HG03571 (cell line): ENCODE data around the gene PLXNA2.

Source experiments
- ATAC-seq: cut with Tn5 transposase; IDR thresholded peaks from one replicate; pipeline ENCODE4 v1.9.1; 2021; ENCODE audit not compliant: unreplicated experiment

The PLXNA2 gene

GRCh38 chr1:208165659-208166058, 78.5 kb downstream of the PLXNA2 start:
- ATAC-seq, result no peak

GRCh38 chr1:208164609-208165008, 79.6 kb downstream of the PLXNA2 start:
- ATAC-seq, result no peak

- no peak for ATAC-seq
Measured at GRCh38 chr1:208163539-208163938, 80.6 kb downstream of the PLXNA2 start.

GRCh38 chr1:208162903-208163302, 81.3 kb downstream of the PLXNA2 start:
- no peak for ATAC-seq

- ATAC-seq, result no peak
Measured at GRCh38 chr1:208161656-208162375, 82.4 kb downstream of the PLXNA2 start.

- no peak for ATAC-seq
Measured at GRCh38 chr1:208161005-208161404, 83.2 kb downstream of the PLXNA2 start.

GRCh38 chr1:208160259-208160819, 83.8 kb downstream of the PLXNA2 start:
- ATAC-seq, result no peak

- ATAC-seq, result no peak
Measured at GRCh38 chr1:208159555-208160258, 84.5 kb downstream of the PLXNA2 start.

- ATAC-seq, result no peak
Measured at GRCh38 chr1:208158640-208159554, 85.3 kb downstream of the PLXNA2 start.

GRCh38 chr1:208157769-208158168, 86.4 kb downstream of the PLXNA2 start:
- no peak for ATAC-seq

- no peak for ATAC-seq
Measured at GRCh38 chr1:208156741-208157140, 87.4 kb downstream of the PLXNA2 start.

- ATAC-seq, result no peak
Measured at GRCh38 chr1:208156310-208156709, 87.9 kb downstream of the PLXNA2 start.

- no peak for ATAC-seq
Measured at GRCh38 chr1:208154679-208155642, 89.2 kb downstream of the PLXNA2 start.

- no peak for ATAC-seq
Measured at GRCh38 chr1:208154040-208154439, 90.1 kb downstream of the PLXNA2 start.

GRCh38 chr1:208153386-208153785, 90.8 kb downstream of the PLXNA2 start:
- no peak for ATAC-seq

GRCh38 chr1:208151728-208152598, 92.2 kb downstream of the PLXNA2 start:
- no peak for ATAC-seq

GRCh38 chr1:208150833-208151458, 93.2 kb downstream of the PLXNA2 start:
- ATAC-seq, result no peak

GRCh38 chr1:208149776-208150514, 94.2 kb downstream of the PLXNA2 start:
- ATAC-seq, result no peak
